ENCODE measurements around the gene PALD1. TPM values are rescaled to one million over a fixed set of nuclear protein-coding genes. Genes with fewer than 3 reads are reported as not detected.

PALD1 gene
- total RNA-seq, 3 donors from 2014 or later (not counting 1 experiment from before 2014, with no cell fraction given), result 0.21 TPM; not detected in 2

GRCh38 chr10:70441895-70442309, 36.7 kb upstream of the PALD1 start:
- Mint-ChIP-seq H3K9me3 (no peaks in the 10 kb centered on the region), H3K4me1 (peaks cover 7 to 17% of the 10 kb centered on the region in 2 donors), H3K4me3 (no peak overlapping the region), H3K27ac (no peak overlapping the region), H3K36me3 (no peaks in the 10 kb centered on the region), H3K27me3 (ENCODE audit: low read depth in 2 of 2) (peaks cover 25 to 29% of the 10 kb centered on the region in 2 donors)
- intact Hi-C loops (cut with micrococcal nuclease), result no loop called here
- TF ChIP-seq CTCF (IDR thresholded peaks at IDR 0.05), result no peak
- no peak for DNase-seq
- Histone ChIP-seq H3K9me3 (ENCODE audit: control insufficient read depth, insufficient read depth, low read length) (no peaks in the 10 kb centered on the region), H3K4me3 (ENCODE audit: low read length) (no peak overlapping the region), H3K27ac (ENCODE audit: low read length) (no peak overlapping the region), H3K27me3 (ENCODE audit: control insufficient read depth, insufficient read depth, low read length) (peaks cover 27% of the 10 kb centered on the region), H3K36me3 (ENCODE audit: control insufficient read depth, insufficient read depth, low read length) (no peaks in the 10 kb centered on the region), H3K4me1 (ENCODE audit: control insufficient read depth, insufficient read depth, low read length) (peaks cover 14% of the 10 kb centered on the region)
- no peak for ATAC-seq
- 28% methylated on average over 12 of the region's 12 CpGs for WGBS (ENCODE audit: insufficient coverage)

GRCh38 chr10:70442332-70442988, 36.1 kb upstream of the PALD1 start:
- Histone ChIP-seq H3K4me3 (ENCODE audit: low read length) (no peak overlapping the region), H3K27ac (ENCODE audit: low read length) (no peak overlapping the region), H3K4me1 (ENCODE audit: control insufficient read depth, insufficient read depth, low read length) (peaks cover 14% of the 10 kb centered on the region), H3K9me3 (ENCODE audit: control insufficient read depth, insufficient read depth, low read length) (no peaks in the 10 kb centered on the region), H3K36me3 (ENCODE audit: control insufficient read depth, insufficient read depth, low read length) (no peaks in the 10 kb centered on the region), H3K27me3 (ENCODE audit: control insufficient read depth, insufficient read depth, low read length) (peaks cover 27% of the 10 kb centered on the region)
- no peak for TF ChIP-seq CTCF (IDR thresholded peaks at IDR 0.05)
- H3K36me3 Mint-ChIP-seq, result no peaks in the 10 kb centered on the region
- 89% methylated on average over 6 of the region's 6 CpGs for WGBS (ENCODE audit: insufficient coverage)
- no peak overlapping the region for H3K27ac Mint-ChIP-seq
- no peaks in the 10 kb centered on the region for H3K9me3 Mint-ChIP-seq
- peaks cover 7 to 17% of the 10 kb centered on the region in 2 donors for H3K4me1 Mint-ChIP-seq
- ATAC-seq (no peak), DNase-seq (no peak)
- H3K27me3 Mint-ChIP-seq (ENCODE audit: low read depth in 2 of 2), result peaks cover 25 to 29% of the 10 kb centered on the region in 2 donors
- H3K4me3 Mint-ChIP-seq, result no peak overlapping the region
- intact Hi-C loops (cut with micrococcal nuclease), result no loop called here

- intact Hi-C loops (cut with micrococcal nuclease), result no loop called here
- Histone ChIP-seq H3K27me3 (ENCODE audit: control insufficient read depth, insufficient read depth, low read length) (peaks cover 25% of the 10 kb centered on the region), H3K9me3 (ENCODE audit: control insufficient read depth, insufficient read depth, low read length) (no peaks in the 10 kb centered on the region), H3K27ac (ENCODE audit: low read length) (no peak overlapping the region), H3K4me1 (ENCODE audit: control insufficient read depth, insufficient read depth, low read length) (peaks cover 14% of the 10 kb centered on the region), H3K4me3 (ENCODE audit: low read length) (no peak overlapping the region), H3K36me3 (ENCODE audit: control insufficient read depth, insufficient read depth, low read length) (no peaks in the 10 kb centered on the region)
- Mint-ChIP-seq H3K4me3 (no peak overlapping the region), H3K27ac (no peak overlapping the region), H3K27me3 (ENCODE audit: low read depth in 2 of 2) (peaks cover 19 to 22% of the 10 kb centered on the region in 2 donors), H3K4me1 (peaks cover 7 to 17% of the 10 kb centered on the region in 2 donors), H3K36me3 (no peaks in the 10 kb centered on the region), H3K9me3 (no peaks in the 10 kb centered on the region)
- DNase-seq, result no peak
- no peak for ATAC-seq
- WGBS (ENCODE audit: insufficient coverage), result 94% methylated on average over 2 of the region's 4 CpGs
- no peak for TF ChIP-seq CTCF (IDR thresholded peaks at IDR 0.05)
These were observed 33.8 kb upstream of the PALD1 start for GRCh38 chr10:70444744-70445143.

Data from natural killer cell (primary cell).